NCI-H1694 (cell line): ENCODE results near the gene GLA.

ENCODE experiments used
- DNase-seq: peaks from one replicate; lab custom pipeline; 2025; lab: John Stamatoyannopoulos, UW

Gene GLA

GRCh38 chrX:101407748-101408531 lies at the start of gene GLA, which contains the start of gene HNRNPH2:
Gene GLA (minus strand): TSS chrX:101407925. CDS start chrX:101407903, 22 bp downstream.
Gene HNRNPH2 (plus strand): TSS chrX:101408222. CDS start chrX:101411989, 3,767 bp downstream.
- peak; percentile 98 for DNase-seq

DNA sequence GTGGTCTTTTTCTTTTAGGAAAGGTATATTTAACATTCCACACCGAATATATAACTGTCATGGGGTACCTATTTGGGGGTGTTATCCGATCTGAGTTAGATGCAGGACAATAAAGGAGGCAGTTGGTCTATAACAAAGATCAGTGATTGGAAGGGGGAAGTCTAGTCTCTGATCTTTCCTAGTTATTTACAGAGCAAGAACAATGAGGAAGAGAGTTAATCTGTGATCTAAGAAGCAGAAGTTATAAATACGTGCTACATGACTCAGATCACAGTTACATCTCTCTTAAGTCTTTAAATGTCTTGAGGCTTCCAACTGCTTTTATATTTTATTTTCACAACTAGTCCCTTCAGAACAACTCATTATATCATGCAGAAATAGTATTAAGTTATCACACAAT lies 44.3 kb upstream of the GLA start:
- no peak for DNase-seq

DNA sequence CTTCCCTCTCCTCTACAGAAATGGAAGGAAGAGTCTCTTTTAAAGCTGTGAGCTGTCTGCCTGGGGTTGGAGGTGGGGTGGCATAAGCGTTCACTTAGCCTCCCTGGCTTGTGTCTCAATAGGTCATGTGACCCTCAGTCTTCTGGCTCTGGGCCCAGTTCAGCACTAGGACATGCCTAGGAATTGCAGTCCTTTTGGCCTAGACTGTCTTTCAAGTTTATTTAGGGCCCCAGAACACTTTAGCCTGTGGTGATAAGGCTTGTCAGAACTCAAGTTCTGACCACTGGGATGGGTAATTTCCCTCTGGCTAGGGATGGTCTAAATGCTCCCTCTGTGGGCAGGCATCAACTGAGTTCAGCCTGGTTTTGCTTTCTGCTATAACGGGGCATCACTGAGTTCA lies 43.2 kb upstream of the GLA start:
- no peak for DNase-seq

DNA sequence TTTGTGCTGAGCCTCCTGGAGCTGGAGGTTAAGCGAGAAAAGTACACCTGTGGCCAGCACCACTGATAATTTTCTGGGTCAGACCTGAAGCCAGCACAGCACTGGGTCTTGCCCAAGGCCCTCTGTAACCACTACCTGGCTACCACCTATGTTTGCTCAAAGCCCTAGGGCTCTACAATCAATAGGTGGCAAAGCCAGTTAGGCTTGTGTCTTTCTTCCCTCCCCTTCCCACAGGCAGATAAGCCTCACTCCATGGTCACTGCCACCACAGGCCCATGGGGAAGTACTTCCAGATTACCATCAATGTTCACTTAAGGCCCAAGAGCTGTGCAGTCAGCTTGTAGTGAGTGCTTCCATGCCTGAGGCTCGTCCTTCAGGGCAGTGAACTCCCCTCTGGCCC lies 42.4 kb upstream of the GLA start:
- no peak for DNase-seq

GRCh38 chrX:101449279-101449678 lies 41.6 kb upstream of the GLA start:
- no peak for DNase-seq

GRCh38 chrX:101442085-101442484 lies 34.4 kb upstream of the GLA start:
- no peak for DNase-seq

- no peak for DNase-seq
These were observed 22.8 kb upstream of the GLA start for GRCh38 chrX:101430457-101431078.

- DNase-seq = no peak
These were observed 22.2 kb upstream of the GLA start for GRCh38 chrX:101429934-101430333.

DNA sequence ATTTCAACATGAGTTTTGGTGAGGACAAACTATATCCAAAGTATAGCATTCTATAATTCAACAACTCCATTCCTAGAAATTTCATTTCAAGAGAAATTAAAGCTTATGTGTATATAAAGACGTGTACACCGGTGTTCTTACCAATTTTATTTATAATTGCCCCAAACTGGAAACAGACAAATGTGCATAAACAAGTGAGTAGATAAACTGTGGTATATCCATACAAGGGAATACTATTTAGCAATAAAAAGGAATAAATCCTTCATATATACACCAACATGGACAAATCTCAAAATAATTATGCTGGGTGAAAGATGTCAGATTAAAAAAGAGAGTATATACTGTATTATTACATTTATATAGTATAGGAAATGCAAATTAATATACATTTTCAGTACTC lies 20.2 kb upstream of the GLA start:
- no peak for DNase-seq

- DNase-seq = no peak
These were observed 11.8 kb upstream of the GLA start for GRCh38 chrX:101419489-101419888.

GRCh38 chrX:101417981-101418841 lies 10.5 kb upstream of the GLA start:
- peak; percentile 14 for DNase-seq

DNA sequence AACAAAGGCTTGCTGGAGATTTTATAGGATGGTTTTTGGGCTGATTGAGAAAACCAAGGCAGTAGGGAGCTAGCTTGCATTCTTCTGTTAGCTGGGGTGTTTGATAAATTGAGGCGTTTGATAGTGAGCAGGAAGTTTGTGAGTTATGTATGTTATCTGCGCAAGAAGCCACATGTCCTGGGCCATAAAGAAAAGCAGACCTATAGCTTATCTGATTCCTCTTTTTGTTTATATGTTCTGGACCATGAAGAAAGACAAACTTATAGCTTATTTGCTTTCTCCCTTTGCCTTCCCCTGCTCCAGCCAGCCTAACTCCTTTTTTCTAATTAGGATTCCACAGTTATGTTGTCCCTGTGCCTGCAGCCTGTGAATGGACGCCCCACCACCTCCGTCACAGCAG lies 9.5 kb upstream of the GLA start:
- no peak for DNase-seq

DNA sequence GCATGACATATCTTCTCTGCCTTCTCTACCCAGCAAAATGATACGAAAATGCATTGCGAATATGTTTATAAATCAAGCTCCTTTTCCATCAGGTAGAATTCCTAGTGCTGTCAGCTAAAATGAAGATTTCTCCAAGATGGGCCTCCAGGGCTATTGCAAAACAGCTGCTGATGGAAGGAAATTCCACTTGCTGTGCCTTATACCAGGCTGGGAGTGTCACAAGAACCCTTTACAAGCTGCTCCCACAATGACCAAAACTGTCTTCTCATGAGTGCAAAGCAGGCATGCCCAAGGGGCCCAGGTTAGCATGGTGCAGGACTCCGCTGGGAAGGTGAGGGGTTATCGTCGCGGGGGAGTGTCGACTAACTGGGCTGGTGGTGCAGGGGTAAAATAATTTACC lies 9.0 kb upstream of the GLA start:
- no peak for DNase-seq

DNA sequence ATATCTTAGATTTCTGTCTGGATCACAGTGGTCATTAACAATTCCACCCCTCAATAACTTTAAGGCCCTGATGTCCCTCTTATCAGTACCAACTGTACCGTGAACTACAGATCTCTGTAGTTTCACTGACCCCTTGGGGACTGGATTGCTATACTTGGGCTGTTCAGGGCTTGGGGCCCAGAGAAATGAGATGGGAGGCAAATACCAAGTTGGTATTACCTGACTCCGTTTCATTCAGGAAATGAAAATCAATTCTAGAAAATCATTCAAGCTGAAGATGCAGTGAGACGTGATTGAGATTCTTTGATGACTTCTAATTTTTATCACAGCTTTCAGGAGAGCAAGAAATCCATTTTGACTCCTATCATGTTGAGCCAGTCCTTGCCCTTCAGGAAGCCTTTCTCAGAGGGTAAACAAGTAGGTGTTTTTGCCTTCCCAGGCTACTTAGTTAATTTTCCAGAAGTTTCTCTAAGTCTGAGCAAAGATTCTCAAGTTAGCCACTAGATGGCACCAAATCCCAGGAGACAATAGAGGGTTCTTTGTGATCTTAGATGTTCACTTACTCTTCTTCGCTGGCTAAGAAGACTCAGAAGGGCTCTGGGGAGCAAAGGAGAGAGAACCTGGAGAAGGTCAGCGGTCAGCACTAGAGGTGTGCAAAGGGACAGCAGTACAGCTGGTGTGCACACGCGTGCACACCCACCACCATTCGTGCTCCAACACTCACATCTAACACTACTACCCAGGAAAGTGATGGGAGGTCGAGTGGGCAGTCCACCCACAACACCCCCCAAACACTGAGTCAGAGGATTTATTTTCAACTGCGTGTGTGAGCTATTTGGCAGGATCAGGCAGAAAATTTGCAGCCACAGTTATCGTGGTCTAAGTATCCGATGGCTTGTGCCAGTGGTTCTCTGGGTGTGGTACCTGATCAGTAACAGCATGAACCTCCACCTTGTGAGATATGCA lies 7.7 kb upstream of the GLA start:
- DNase-seq = peak; percentile 46

- DNase-seq = no peak
These were observed 4.3 kb upstream of the GLA start for GRCh38 chrX:101411984-101412383.

DNA sequence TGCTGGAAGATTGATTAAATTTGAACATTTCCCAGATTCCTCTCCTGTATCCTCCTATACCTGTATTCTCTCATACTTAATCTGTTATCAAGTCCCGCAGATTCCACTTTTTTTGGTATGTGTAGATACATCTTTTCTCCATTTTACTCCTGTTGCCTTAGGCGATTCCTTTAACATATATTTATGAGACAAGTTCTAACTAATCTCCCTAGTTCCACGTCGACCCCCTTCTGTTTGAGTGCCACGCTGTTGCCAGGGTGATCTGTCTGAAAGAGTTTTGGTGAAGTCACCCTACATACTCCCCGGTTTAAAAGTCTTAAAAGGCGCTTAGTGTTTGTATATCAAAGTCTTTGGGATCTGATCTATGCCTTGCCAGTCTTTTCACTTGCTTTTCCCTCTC lies 2.7 kb upstream of the GLA start:
- DNase-seq = no peak

- no peak for DNase-seq
These were observed 1.3 kb upstream of the GLA start for GRCh38 chrX:101409043-101409442.

- no peak for DNase-seq
These were observed 762 bp upstream of the GLA start for GRCh38 chrX:101408532-101408841.

DNA sequence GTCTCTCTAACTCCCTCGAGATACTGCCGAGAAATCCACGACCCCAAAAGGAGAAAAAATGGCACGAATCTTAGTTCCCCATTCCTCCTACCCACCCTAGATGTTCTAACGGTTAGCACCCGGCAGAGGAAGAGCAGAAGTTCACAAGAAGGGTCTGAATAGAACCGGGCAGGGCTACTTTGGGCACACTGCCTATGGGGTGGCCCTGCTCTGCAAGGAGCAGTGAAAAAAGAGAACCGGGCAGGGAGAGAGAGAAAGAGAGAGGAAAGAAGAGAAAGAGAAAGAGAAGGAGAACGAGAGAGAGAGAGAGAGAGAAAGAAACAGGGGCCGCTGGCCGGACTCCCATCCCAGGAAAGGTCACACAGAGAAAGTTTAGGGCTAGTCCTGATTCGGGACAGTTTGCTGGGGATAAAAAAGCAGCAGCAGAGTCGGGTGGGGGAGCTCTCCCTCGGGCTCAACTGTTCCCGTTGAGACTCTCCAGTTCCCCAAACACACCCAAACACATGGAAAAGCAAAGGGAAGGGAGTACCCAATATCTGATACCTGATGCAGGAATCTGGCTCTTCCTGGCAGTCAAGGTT lies 468 bp downstream of the GLA start:
- DNase-seq = no peak

GRCh38 chrX:101399825-101400224 lies 7.9 kb downstream of the GLA start:
- DNase-seq = no peak

GRCh38 chrX:101398694-101399093 lies 9.0 kb downstream of the GLA start:
- DNase-seq = no peak
